HCT116 (cell line): ENCODE results near the gene MBTPS1.

Experiments used
- CEBPB ChIP-seq: IDR thresholded peaks from 2 replicates; pipeline ENCODE4 v1.6.1; 2012; ENCODE audit warnings: low read depth
- EGR1 ChIP-seq: IDR thresholded peaks from 2 replicates; pipeline ENCODE4 v1.6.1; 2012; ENCODE audit warnings: low read depth
- EZH2 ChIP-seq: fragments of 200-600 bp; sonication (generic); IDR thresholded peaks from 2 replicates; pipeline ENCODE4 v1.6.1; 2017; ENCODE audit warnings: antibody characterized with exemption, mixed run types
- JUND ChIP-seq: IDR thresholded peaks from 2 replicates; pipeline ENCODE4 v1.6.1; 2012
- POLR2AphosphoS5 ChIP-seq: IDR thresholded peaks from 2 replicates; pipeline ENCODE4 v1.6.1; 2011; ENCODE audit warnings: mild to moderate bottlenecking, low read depth, low read length, moderate library complexity
- RAD21 ChIP-seq: IDR thresholded peaks from 2 replicates; pipeline ENCODE4 v1.6.1; 2012; ENCODE audit warnings: low read depth, mild to moderate bottlenecking
- SIN3A ChIP-seq: IDR thresholded peaks from 2 replicates; pipeline ENCODE4 v1.6.1; 2012; ENCODE audit warnings: low read depth
- TCF7L2 ChIP-seq: IDR thresholded peaks from 2 replicates; pipeline ENCODE4 v1.7.0; 2011; ENCODE audit warnings: borderline replicate concordance, inconsistent platforms; ENCODE audit not compliant: insufficient read depth, insufficient read length; ENCODE audit errors: extremely low read depth
- ZFX ChIP-seq: fragments of 450-650 bp; IDR thresholded peaks from 2 replicates; pipeline ENCODE4 v1.6.1; 2017
- TF ChIP-seq, protein P1 (sequence below): IDR thresholded peaks from 2 replicates; pipeline ENCODE4 v1.6.1; 2012
- TF ChIP-seq, protein P2 (sequence below), 3 experiments: fragments of 200-600 bp in 1 of 3; sonication (generic) in 1 of 3; IDR thresholded peaks in 2 of 3; conservative IDR thresholded peaks in 1 of 3; 2 replicates each; pipeline ENCODE4 v1.5.1; 2012 to 2017; ENCODE audit warnings: low read depth in 2 of 3, low read length in 2 of 3, antibody characterized with exemption in 1 of 3, borderline replicate concordance in 1 of 3, control low read depth in 1 of 3, mild to moderate bottlenecking in 1 of 3, mixed read lengths in 1 of 3, mixed run types in 1 of 3, moderate library complexity in 1 of 3; ENCODE audit not compliant: insufficient read depth in 1 of 3
- TF ChIP-seq, protein P3 (sequence below): IDR thresholded peaks from 2 replicates; pipeline ENCODE4 v1.6.1; 2012
- TF ChIP-seq, protein P4 (sequence below): IDR thresholded peaks from 2 replicates; pipeline ENCODE4 v1.6.1; 2012; ENCODE audit warnings: low read depth

DNA sequence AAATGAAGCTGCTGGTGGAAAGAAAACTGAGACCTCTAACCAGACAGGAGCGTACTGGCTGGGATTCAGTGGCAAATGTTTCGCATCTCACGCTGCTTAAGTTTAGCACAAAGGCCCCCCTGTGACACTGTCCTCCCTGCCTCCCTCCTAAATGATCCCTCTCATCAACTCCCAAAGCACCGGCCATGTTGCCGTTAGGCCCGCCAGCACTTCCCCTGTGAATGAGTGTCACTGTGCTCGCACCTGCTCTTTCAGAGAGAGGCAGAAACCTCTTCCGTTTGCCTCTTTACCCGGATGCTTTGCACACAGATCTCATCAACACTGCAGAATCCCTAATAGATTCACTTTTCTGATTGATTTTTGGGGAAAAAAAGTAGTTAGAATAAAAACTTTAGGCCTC, 26.5 kb downstream of the MBTPS1 start:
- TF ChIP-seq POLR2AphosphoS5 (no peak), TCF7L2 (no peak), EZH2 (no peak), SIN3A (no peak), RAD21 (no peak), JUND (no peak), CEBPB (no peak), EGR1 (no peak), ZFX (no peak)
- TF ChIP-seq, protein P1, sequence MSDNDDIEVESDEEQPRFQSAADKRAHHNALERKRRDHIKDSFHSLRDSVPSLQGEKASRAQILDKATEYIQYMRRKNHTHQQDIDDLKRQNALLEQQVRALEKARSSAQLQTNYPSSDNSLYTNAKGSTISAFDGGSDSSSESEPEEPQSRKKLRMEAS, result no peak
- TF ChIP-seq, protein P2, sequence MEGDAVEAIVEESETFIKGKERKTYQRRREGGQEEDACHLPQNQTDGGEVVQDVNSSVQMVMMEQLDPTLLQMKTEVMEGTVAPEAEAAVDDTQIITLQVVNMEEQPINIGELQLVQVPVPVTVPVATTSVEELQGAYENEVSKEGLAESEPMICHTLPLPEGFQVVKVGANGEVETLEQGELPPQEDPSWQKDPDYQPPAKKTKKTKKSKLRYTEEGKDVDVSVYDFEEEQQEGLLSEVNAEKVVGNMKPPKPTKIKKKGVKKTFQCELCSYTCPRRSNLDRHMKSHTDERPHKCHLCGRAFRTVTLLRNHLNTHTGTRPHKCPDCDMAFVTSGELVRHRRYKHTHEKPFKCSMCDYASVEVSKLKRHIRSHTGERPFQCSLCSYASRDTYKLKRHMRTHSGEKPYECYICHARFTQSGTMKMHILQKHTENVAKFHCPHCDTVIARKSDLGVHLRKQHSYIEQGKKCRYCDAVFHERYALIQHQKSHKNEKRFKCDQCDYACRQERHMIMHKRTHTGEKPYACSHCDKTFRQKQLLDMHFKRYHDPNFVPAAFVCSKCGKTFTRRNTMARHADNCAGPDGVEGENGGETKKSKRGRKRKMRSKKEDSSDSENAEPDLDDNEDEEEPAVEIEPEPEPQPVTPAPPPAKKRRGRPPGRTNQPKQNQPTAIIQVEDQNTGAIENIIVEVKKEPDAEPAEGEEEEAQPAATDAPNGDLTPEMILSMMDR (IDR thresholded peaks at IDR 0.05 in 2 of 3, conservative IDR thresholded peaks at IDR 0.05 in 1 of 3; ENCODE audit: borderline replicate concordance in 1 of 3, insufficient read depth in 1 of 3, low read depth in 2 of 3, low read length in 2 of 3), result no peak
- TF ChIP-seq, protein P3, sequence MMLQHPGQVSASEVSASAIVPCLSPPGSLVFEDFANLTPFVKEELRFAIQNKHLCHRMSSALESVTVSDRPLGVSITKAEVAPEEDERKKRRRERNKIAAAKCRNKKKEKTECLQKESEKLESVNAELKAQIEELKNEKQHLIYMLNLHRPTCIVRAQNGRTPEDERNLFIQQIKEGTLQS, result no peak
- TF ChIP-seq, protein P4, sequence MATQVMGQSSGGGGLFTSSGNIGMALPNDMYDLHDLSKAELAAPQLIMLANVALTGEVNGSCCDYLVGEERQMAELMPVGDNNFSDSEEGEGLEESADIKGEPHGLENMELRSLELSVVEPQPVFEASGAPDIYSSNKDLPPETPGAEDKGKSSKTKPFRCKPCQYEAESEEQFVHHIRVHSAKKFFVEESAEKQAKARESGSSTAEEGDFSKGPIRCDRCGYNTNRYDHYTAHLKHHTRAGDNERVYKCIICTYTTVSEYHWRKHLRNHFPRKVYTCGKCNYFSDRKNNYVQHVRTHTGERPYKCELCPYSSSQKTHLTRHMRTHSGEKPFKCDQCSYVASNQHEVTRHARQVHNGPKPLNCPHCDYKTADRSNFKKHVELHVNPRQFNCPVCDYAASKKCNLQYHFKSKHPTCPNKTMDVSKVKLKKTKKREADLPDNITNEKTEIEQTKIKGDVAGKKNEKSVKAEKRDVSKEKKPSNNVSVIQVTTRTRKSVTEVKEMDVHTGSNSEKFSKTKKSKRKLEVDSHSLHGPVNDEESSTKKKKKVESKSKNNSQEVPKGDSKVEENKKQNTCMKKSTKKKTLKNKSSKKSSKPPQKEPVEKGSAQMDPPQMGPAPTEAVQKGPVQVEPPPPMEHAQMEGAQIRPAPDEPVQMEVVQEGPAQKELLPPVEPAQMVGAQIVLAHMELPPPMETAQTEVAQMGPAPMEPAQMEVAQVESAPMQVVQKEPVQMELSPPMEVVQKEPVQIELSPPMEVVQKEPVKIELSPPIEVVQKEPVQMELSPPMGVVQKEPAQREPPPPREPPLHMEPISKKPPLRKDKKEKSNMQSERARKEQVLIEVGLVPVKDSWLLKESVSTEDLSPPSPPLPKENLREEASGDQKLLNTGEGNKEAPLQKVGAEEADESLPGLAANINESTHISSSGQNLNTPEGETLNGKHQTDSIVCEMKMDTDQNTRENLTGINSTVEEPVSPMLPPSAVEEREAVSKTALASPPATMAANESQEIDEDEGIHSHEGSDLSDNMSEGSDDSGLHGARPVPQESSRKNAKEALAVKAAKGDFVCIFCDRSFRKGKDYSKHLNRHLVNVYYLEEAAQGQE, result no peak
